CD4-positive, alpha-beta T cell (primary cell): Measurements from ENCODE around the gene L1TD1. TPM values are rescaled to one million over a fixed set of nuclear protein-coding genes. Genes with fewer than 3 reads are reported as not detected.

Experiments used
- ATAC-seq: fragments of 200-7000 bp; cut with Tn5 transposase; one replicate; pipeline ENCODE4 v1.10.0; 2022; ENCODE audit warnings: mild to moderate bottlenecking; ENCODE audit not compliant: poor library complexity
- CTCF ChIA-PET: fragments of 350-600 bp; sonication (Branson Sonifier 250); formaldehyde crosslinking; loops from one replicate; lab custom pipeline; 2021; ENCODE audit warnings: antibody characterized with exemption, inconsistent platforms; lab: Charles Lee
- POLR2A ChIA-PET: fragments of 350-600 bp; sonication (Branson Sonifier 250); formaldehyde crosslinking; loops from one replicate; lab custom pipeline; 2021; ENCODE audit warnings: antibody characterized with exemption, inconsistent platforms; lab: Charles Lee
- DNase-seq, 14 experiments: peaks; one replicate each; pipeline ENCODE4 v3.0.0-alpha.2; 2013 to 2020; ENCODE audit warnings: mixed read lengths in 2 of 14
- H3K27ac ChIP-seq, 2 donors: one replicate each; pipeline versions ENCODE4 v1.5.1 to v1.7.0; 2013; ENCODE audit warnings: low read length in 2 of 2, low read depth in 1 of 2, mild to moderate bottlenecking in 1 of 2
- H3K27me3 ChIP-seq, 2 experiments: 1 replicate in 1 of 2; 2 replicates in 1 of 2; pipeline versions ENCODE4 v1.6.1 to v1.7.0; 2013; ENCODE audit warnings: low read length in 2 of 2, control low read depth in 1 of 2, mild to moderate bottlenecking in 1 of 2, moderate library complexity in 1 of 2; ENCODE audit not compliant: insufficient read depth in 2 of 2, control insufficient read depth in 1 of 2
- H3K36me3 ChIP-seq: one replicate; pipeline ENCODE4 v1.6.1; 2013; ENCODE audit warnings: low read length, control low read depth; ENCODE audit not compliant: insufficient read depth
- H3K4me1 ChIP-seq: one replicate; pipeline ENCODE4 v1.6.1; 2013; ENCODE audit warnings: low read length, control low read depth; ENCODE audit not compliant: insufficient read depth
- H3K4me3 ChIP-seq: one replicate; pipeline ENCODE4 v1.5.1; 2013; ENCODE audit warnings: mild to moderate bottlenecking, low read length, moderate library complexity
- H3K9me3 ChIP-seq, 2 experiments: 1 replicate in 1 of 2; 2 replicates in 1 of 2; pipeline versions ENCODE4 v1.6.1 to v1.7.0; 2013; ENCODE audit warnings: low read length in 2 of 2, mild to moderate bottlenecking in 2 of 2, control low read depth in 1 of 2, moderate library complexity in 1 of 2; ENCODE audit not compliant: control insufficient read depth in 1 of 2, insufficient read depth in 1 of 2
- H3K27ac Mint-ChIP-seq: one replicate; pipeline ENCODE4 v1.8.0; 2020; ENCODE audit warnings: mixed read lengths
- H3K27me3 Mint-ChIP-seq: one replicate; pipeline ENCODE4 v1.8.0; 2021; ENCODE audit warnings: mixed read lengths
- H3K36me3 Mint-ChIP-seq: one replicate; pipeline ENCODE4 v1.8.0; 2021; ENCODE audit warnings: low read depth, mixed read lengths
- H3K4me1 Mint-ChIP-seq: one replicate; pipeline ENCODE4 v1.8.0; 2021; ENCODE audit warnings: low read depth, mixed read lengths
- H3K4me3 Mint-ChIP-seq: one replicate; pipeline ENCODE4 v1.8.0; 2020; ENCODE audit warnings: mild to moderate bottlenecking, mixed read lengths
- H3K9me3 Mint-ChIP-seq: one replicate; pipeline ENCODE4 v1.8.0; 2020; ENCODE audit warnings: mixed read lengths
- CTCF ChIP-seq: fragments of 200-600 bp; IDR thresholded peaks from one replicate; pipeline ENCODE4 v1.8.0; 2022; ENCODE audit warnings: antibody characterized with exemption, mild to moderate bottlenecking
- intact Hi-C, 2 experiments: fragments of 100-400 bp; cut with DNase I in 1 of 2; cut with micrococcal nuclease in 1 of 2; formaldehyde crosslinking; loops; one replicate each; pipeline versions ENCODE4 v1.15.1 to v1.9.0; 2023 to 2025; cut with DNase I, micrococcal nuclease
- total RNA-seq, 174 experiments: library from RNA in 2 of 174; stranded (reverse) in 2 of 174; gene quantifications; one replicate each; pipeline ENCODE4 v1.2.3 and lab custom pipeline; 2021 to 2026

Gene L1TD1
- total RNA-seq, 2 experiments from 2014 or later = 0.06 TPM; not detected in 1

DNA sequence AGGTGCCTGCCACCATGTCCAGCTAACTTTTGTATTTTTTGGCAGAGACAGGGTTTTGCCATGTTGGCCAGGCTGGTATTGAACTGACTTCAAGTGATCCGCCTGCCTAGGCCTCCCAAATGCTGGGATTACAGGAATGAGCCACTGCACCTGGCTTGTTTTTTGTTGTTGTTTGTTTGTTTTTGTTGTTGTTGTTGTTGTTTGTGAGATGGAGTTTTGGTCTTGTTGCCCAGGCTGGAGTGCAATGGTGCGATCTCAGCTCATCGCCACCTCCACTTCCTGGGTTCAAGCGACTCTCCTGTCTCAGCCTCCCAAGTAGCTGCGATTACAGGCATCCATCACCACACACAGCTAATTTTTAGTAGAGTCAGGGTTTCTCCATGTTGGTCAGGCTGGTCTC is 7.1 kb upstream of the L1TD1 start:
- H3K4me1 ChIP-seq = no peaks in the 10 kb centered on the region
- DNase-seq = no peak
- H3K4me1 Mint-ChIP-seq = no peaks in the 10 kb centered on the region
- CTCF ChIA-PET = no interaction called here
- intact Hi-C loops = no loop called here
- no peak overlapping the region for H3K27ac Mint-ChIP-seq
- no peaks in the 10 kb centered on the region for H3K9me3 Mint-ChIP-seq
- no peaks in the 10 kb centered on the region for H3K36me3 ChIP-seq
- H3K27me3 ChIP-seq = no peaks in the 10 kb centered on the region
- no peaks in the 10 kb centered on the region for H3K36me3 Mint-ChIP-seq
- H3K4me3 Mint-ChIP-seq = no peak overlapping the region
- POLR2A ChIA-PET = no interaction called here
- H3K4me3 ChIP-seq = no peak overlapping the region
- ATAC-seq = no peak
- H3K27ac ChIP-seq = no peak overlapping the region
- peaks cover under 1% of the 10 kb centered on the region for H3K27me3 Mint-ChIP-seq
- H3K9me3 ChIP-seq = no peaks in the 10 kb centered on the region
- no peak for TF ChIP-seq CTCF

DNA sequence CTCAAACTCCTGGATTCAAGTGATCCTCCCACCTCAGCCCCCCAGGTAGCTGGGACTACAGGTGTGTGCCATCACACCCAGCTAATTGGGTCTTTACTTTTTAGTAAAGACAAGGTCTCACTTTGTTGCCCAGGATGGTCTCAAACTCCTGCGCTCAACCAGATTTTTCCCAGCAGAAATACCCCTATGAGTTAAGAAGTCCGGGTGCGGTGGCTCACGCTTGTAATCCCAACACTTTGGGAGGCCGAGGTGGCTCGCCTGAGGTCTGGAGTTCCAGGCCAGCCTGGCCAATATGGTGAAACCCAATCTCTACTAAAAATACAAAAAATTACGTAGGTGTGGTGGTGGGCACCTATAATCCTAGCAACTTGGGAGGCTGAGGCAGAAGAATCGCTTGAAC is 6.5 kb upstream of the L1TD1 start:
- intact Hi-C loops = no loop called here

GRCh38 chr1:62196086-62196690 is 1.5 kb downstream of the L1TD1 start:
- DNase-seq (no peak), ATAC-seq (no peak)
- H3K9me3 Mint-ChIP-seq = no peaks in the 10 kb centered on the region
- H3K27ac ChIP-seq = no peak overlapping the region
- no peaks in the 10 kb centered on the region for H3K36me3 Mint-ChIP-seq
- no peak overlapping the region for H3K27ac Mint-ChIP-seq
- peaks cover 5% of the 10 kb centered on the region for H3K4me1 Mint-ChIP-seq
- H3K9me3 ChIP-seq = no peaks in the 10 kb centered on the region
- CTCF ChIA-PET = no interaction called here
- H3K36me3 ChIP-seq = no peaks in the 10 kb centered on the region
- H3K27me3 ChIP-seq = peaks cover 30 to 42% of the 10 kb centered on the region in 2 experiments
- H3K4me1 ChIP-seq = no peaks in the 10 kb centered on the region
- H3K4me3 ChIP-seq = no peak overlapping the region
- peaks cover 48% of the 10 kb centered on the region for H3K27me3 Mint-ChIP-seq
- no peak overlapping the region for H3K4me3 Mint-ChIP-seq
- POLR2A ChIA-PET = no interaction called here
- intact Hi-C loops = no loop called here
- TF ChIP-seq CTCF = no peak

More for the DNA sequence above, 6.5 kb upstream of the L1TD1 start:
- Mint-ChIP-seq H3K27ac (no peak overlapping the region), H3K4me3 (no peak overlapping the region), H3K36me3 (no peaks in the 10 kb centered on the region), H3K4me1 (no peaks in the 10 kb centered on the region), H3K27me3 (peaks cover 6% of the 10 kb centered on the region), H3K9me3 (no peaks in the 10 kb centered on the region)
- Histone ChIP-seq H3K4me1 (no peaks in the 10 kb centered on the region), H3K9me3 (no peaks in the 10 kb centered on the region), H3K27ac (no peak overlapping the region), H3K27me3 (peaks cover 0 to 1% of the 10 kb centered on the region in 2 experiments), H3K36me3 (no peaks in the 10 kb centered on the region), H3K4me3 (no peak overlapping the region)
- no peak for ATAC-seq
- DNase-seq = no peak
- CTCF ChIA-PET = no interaction called here
- TF ChIP-seq CTCF = no peak
- POLR2A ChIA-PET = no interaction called here
